Thoracic aorta (tissue), 2 donors: ENCODE results near the gene ZNF23. TPM values are rescaled to one million over a fixed set of nuclear protein-coding genes. Genes with fewer than 3 reads are reported as not detected.

ENCODE experiments used
- ATAC-seq: fragments of 150-250 bp; one replicate; pipeline ENCODE4 v1.8.0; 2017; ENCODE audit warnings: low read depth; ENCODE audit not compliant: insufficient number of reproducible peaks, low FRiP score
- DNase-seq: peaks from one replicate; pipeline ENCODE4 v3.0.0-alpha.2; 2020; ENCODE audit warnings: low spot score
- H3K27ac ChIP-seq, 2 donors: fragments of 200-600 bp; sonication (generic); 1 replicate in 1 of 2; 2 replicates in 1 of 2; pipeline ENCODE4 v1.5.1; 2016; ENCODE audit warnings: mild to moderate bottlenecking in 2 of 2, moderate library complexity in 2 of 2
- H3K27me3 ChIP-seq: fragments of 200-600 bp; sonication (generic); replicated peaks from 2 replicates; pipeline ENCODE4 v1.6.0; 2016; ENCODE audit warnings: mild to moderate bottlenecking; ENCODE audit not compliant: insufficient read depth
- H3K36me3 ChIP-seq: fragments of 200-600 bp; sonication (generic); one replicate; pipeline ENCODE4 v1.5.1; 2016
- H3K4me1 ChIP-seq, 2 donors: fragments of 200-600 bp; sonication (generic); 1 replicate in 1 of 2; 2 replicates in 1 of 2; pipeline versions ENCODE4 v1.5.1 to v1.6.0; 2016; ENCODE audit warnings: low read depth in 2 of 2, mild to moderate bottlenecking in 1 of 2; ENCODE audit not compliant: control insufficient read depth in 1 of 2
- H3K4me3 ChIP-seq: fragments of 200-600 bp; sonication (generic); 2 replicates; pipeline ENCODE4 v1.5.1; 2016; ENCODE audit warnings: mild to moderate bottlenecking
- H3K9me3 ChIP-seq: fragments of 200-600 bp; sonication (generic); 2 replicates; pipeline ENCODE4 v1.5.1; 2016
- CTCF ChIP-seq: fragments of 200-600 bp; sonication (generic); IDR thresholded peaks from one replicate; pipeline ENCODE4 v1.5.1; 2019; ENCODE audit warnings: antibody characterized with exemption
- total RNA-seq, 2 donors: library from RNA; depleted of rRNA; stranded (reverse); fragments of >200 nt; gene quantifications; one replicate each; pipeline versions ENCODE4 v1.1.0 to v1.2.3, GENCODE V29; 2016

The ZNF23 gene
- total RNA-seq, 2 donors from 2014 or later, result 3.9 to 10.1 TPM

DNA sequence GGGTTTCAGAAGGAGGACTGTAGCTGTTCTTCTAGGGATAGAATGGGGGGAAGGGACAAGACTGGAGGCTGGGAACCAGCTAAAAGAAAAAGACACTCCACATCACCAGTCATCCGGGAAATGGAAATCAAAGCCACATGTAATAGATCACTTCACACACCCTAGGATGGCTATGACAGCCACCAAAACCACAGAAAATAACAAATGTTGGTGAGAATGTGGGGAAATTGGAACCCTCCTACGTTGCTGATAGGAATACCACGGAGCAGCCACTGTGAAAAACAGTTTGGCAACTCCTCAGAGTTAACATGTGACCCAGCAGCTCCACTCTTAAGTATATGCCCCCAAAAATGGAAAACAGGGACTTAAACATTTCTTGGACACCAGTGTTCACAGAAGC, 22.5 kb downstream of the ZNF23 start:
- DNase-seq, result no peak
- Histone ChIP-seq H3K27me3 (no peaks in the 10 kb centered on the region), H3K9me3 (peaks cover 23% of the 10 kb centered on the region), H3K4me1 (no peaks in the 10 kb centered on the region), H3K4me3 (no peak overlapping the region), H3K27ac (no peak overlapping the region), H3K36me3 (no peaks in the 10 kb centered on the region)
- no peak for ATAC-seq
- TF ChIP-seq CTCF, result no peak

- no peak for ATAC-seq
- Histone ChIP-seq H3K36me3 (no peaks in the 10 kb centered on the region), H3K4me1 (no peaks in the 10 kb centered on the region), H3K27ac (no peak overlapping the region), H3K9me3 (no peaks in the 10 kb centered on the region), H3K27me3 (no peaks in the 10 kb centered on the region), H3K4me3 (no peak overlapping the region)
- TF ChIP-seq CTCF, result no peak
- DNase-seq, result no peak
Observed at GRCh38 chr16:71436473-71436872, 25.6 kb downstream of the ZNF23 start.

GRCh38 chr16:71432906-71433305, 29.1 kb downstream of the ZNF23 start:
- H3K4me1 ChIP-seq, result no peaks in the 10 kb centered on the region
- H3K27ac ChIP-seq, result no peak overlapping the region
- no peak overlapping the region for H3K4me3 ChIP-seq
- no peak for TF ChIP-seq CTCF
- no peaks in the 10 kb centered on the region for H3K9me3 ChIP-seq
- ATAC-seq, result no peak
- H3K36me3 ChIP-seq, result no peaks in the 10 kb centered on the region
- H3K27me3 ChIP-seq, result no peaks in the 10 kb centered on the region
- DNase-seq, result no peak

GRCh38 chr16:71431991-71432390, 30.1 kb downstream of the ZNF23 start:
- H3K27ac ChIP-seq, result no peak overlapping the region
- H3K4me3 ChIP-seq, result no peak overlapping the region
- ATAC-seq (no peak), DNase-seq (no peak)
- no peaks in the 10 kb centered on the region for H3K9me3 ChIP-seq
- H3K4me1 ChIP-seq, result no peaks in the 10 kb centered on the region
- no peak for TF ChIP-seq CTCF
- H3K27me3 ChIP-seq, result no peaks in the 10 kb centered on the region
- H3K36me3 ChIP-seq, result no peaks in the 10 kb centered on the region

DNA sequence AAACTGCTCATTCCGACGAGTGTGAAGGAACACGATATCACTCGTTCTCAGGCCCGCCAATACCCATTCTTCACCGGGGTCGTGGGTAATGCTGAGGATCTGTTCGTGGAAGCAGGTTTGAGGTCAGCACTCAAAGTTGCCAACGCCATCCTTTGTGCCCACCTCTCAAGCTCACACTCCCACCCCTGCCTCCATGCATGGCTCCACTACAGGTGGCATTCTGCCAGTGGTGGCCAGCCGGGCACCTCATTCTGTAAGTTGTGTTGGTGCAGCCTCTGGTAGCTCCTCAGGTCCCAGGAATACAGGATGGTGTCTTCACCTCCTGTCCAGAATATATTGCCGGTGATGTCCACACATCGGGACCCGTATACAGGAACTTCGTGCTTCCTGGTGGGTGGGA, 30.9 kb downstream of the ZNF23 start:
- DNase-seq (no peak), ATAC-seq (peak; percentile 39)
- no peaks in the 10 kb centered on the region for H3K36me3 ChIP-seq
- H3K4me1 ChIP-seq, result no peaks in the 10 kb centered on the region
- H3K27me3 ChIP-seq, result no peaks in the 10 kb centered on the region
- H3K27ac ChIP-seq, result no peak overlapping the region
- no peaks in the 10 kb centered on the region for H3K9me3 ChIP-seq
- no peak overlapping the region for H3K4me3 ChIP-seq
- no peak for TF ChIP-seq CTCF
